Esophagus muscularis mucosa (tissue), 4 donors: ENCODE results near the gene F11. TPM values are rescaled to one million over a fixed set of nuclear protein-coding genes. Genes with fewer than 3 reads are reported as not detected.
"Not testable (repeated sequence)": the region's sequence is repeated elsewhere in the genome, so short reads cannot be mapped to it uniquely, and the experiment has no call there.

Experiments used
- DNase-seq: peaks from one replicate; pipeline ENCODE4 v3.0.0-alpha.2; 2017; ENCODE audit errors: extremely low spot score
- H3K27ac ChIP-seq, 4 donors: fragments of 200-600 bp; sonication (generic); replicated peaks in 1 of 4; 1 replicate in 3 of 4; 2 replicates in 1 of 4; pipeline ENCODE4 v1.5.1; 2016 to 2019; ENCODE audit warnings: mild to moderate bottlenecking in 1 of 4
- H3K27me3 ChIP-seq, 4 donors: fragments of 200-600 bp; sonication (generic); one replicate each; pipeline versions ENCODE4 v1.5.1 to v1.6.0; 2016 to 2019
- H3K36me3 ChIP-seq, 4 donors: fragments of 200-600 bp; sonication (generic); one replicate each; pipeline ENCODE4 v1.5.1; 2016 to 2019
- H3K4me1 ChIP-seq, 4 donors: fragments of 200-600 bp; sonication (generic); one replicate each; pipeline ENCODE4 v1.5.1; 2016 to 2019
- H3K4me3 ChIP-seq, 4 donors: fragments of 200-600 bp; sonication (generic); 1 replicate in 2 of 4; 2 replicates in 2 of 4; pipeline ENCODE4 v1.5.1; 2016 to 2019; ENCODE audit warnings: mild to moderate bottlenecking in 4 of 4, moderate library complexity in 1 of 4
- H3K9me3 ChIP-seq, 4 donors: fragments of 200-600 bp; sonication (generic); 1 replicate in 3 of 4; 2 replicates in 1 of 4; pipeline ENCODE4 v1.5.1; 2016 to 2019
- CTCF ChIP-seq, 3 experiments: fragments of 200-600 bp in 2 of 3; fragments of 450-650 bp in 1 of 3; sonication (generic) in 2 of 3; IDR thresholded peaks; one replicate each; pipeline ENCODE4 v1.5.1; 2017 to 2019; ENCODE audit warnings: antibody characterized with exemption in 3 of 3, mild to moderate bottlenecking in 2 of 3, moderate library complexity in 1 of 3
- EP300 ChIP-seq: sonication (generic); formaldehyde crosslinking; IDR thresholded peaks from one replicate; pipeline ENCODE4 v1.6.1; 2017; ENCODE audit warnings: antibody characterized with exemption
- POLR2A ChIP-seq: fragments of 450-650 bp; IDR thresholded peaks from one replicate; pipeline ENCODE4 v1.6.1; 2017; ENCODE audit warnings: antibody characterized with exemption, moderate library complexity, mild to moderate bottlenecking, low read depth
- POLR2AphosphoS5 ChIP-seq, 2 donors: sonication (generic); formaldehyde crosslinking; IDR thresholded peaks; one replicate each; pipeline ENCODE4 v1.6.1; 2017; ENCODE audit warnings: antibody characterized with exemption in 2 of 2
- WGBS: methylation state at CpG from one replicate; pipeline ENCODE4 v1.1.5; 2018; 5-methylcytosine and 5-hydroxymethylcytosine counted together
- intact Hi-C: fragments of 100-400 bp; cut with DNase I; formaldehyde crosslinking; loops from one replicate; pipeline ENCODE4 v1.15.1; 2023
- total RNA-seq, 4 donors: library from RNA; depleted of rRNA; stranded (reverse); fragments of >200 nt; gene quantifications; one replicate each; pipeline versions ENCODE4 v1.1.0 to v1.2.1, GENCODE V29; 2016

F11 gene
- total RNA-seq, 4 donors from 2014 or later, result not detected

- TF ChIP-seq POLR2AphosphoS5 (IDR thresholded peaks at IDR 0.05), result no peak
- H3K4me3 ChIP-seq, result no peak overlapping the region
- no peaks in the 10 kb centered on the region for H3K9me3 ChIP-seq
- H3K27me3 ChIP-seq, result no peaks in the 10 kb centered on the region
- H3K36me3 ChIP-seq, result peaks cover 0 to 22% (median 19%) of the 10 kb centered on the region in 4 donors
- 83% methylated on average over 11 of the region's 12 CpGs for WGBS
- intact Hi-C loops, result no loop called here
- H3K27ac ChIP-seq, result no peak overlapping the region
- no peaks in the 10 kb centered on the region for H3K4me1 ChIP-seq
- no peak for DNase-seq
Observed at GRCh38 chr4:186260504-186261448, 5.2 kb upstream of the F11 start.

- no peak for TF ChIP-seq POLR2A
- no peak for TF ChIP-seq EP300
- TF ChIP-seq CTCF (IDR thresholded peaks at IDR 0.05), result no peak
- TF ChIP-seq POLR2AphosphoS5 (IDR thresholded peaks at IDR 0.05), result no peak
- intact Hi-C loops, result no loop called here
- DNase-seq, result no peak
- Histone ChIP-seq H3K27me3 (peaks cover 0 to 9% (median 0%) of the 10 kb centered on the region in 4 donors), H3K4me1 (no peaks in the 10 kb centered on the region), H3K27ac (no peak overlapping the region), H3K9me3 (no peaks in the 10 kb centered on the region), H3K36me3 (no peaks in the 10 kb centered on the region), H3K4me3 (no peak overlapping the region)
- 91% methylated on average over 7 of the region's 7 CpGs for WGBS
Observed at GRCh38 chr4:186264660-186265059, 1.3 kb upstream of the F11 start.

- H3K27me3 ChIP-seq, H3K4me3 ChIP-seq, H3K36me3 ChIP-seq, H3K4me1 ChIP-seq, intact Hi-C loops, H3K27ac ChIP-seq, DNase-seq, H3K9me3 ChIP-seq: not testable (repeated sequence)
- WGBS, result 92% methylated on average over 11 of the region's 11 CpGs
Observed at GRCh38 chr4:186265250-186265649, 739 bp upstream of the F11 start.

GRCh38 chr4:186266729-186267456 lies 904 bp downstream of the F11 start:
- Histone ChIP-seq H3K9me3 (no peaks in the 10 kb centered on the region), H3K27me3 (peaks cover 0 to 9% (median 0%) of the 10 kb centered on the region in 4 donors), H3K4me1 (no peaks in the 10 kb centered on the region), H3K4me3 (no peak overlapping the region), H3K36me3 (no peaks in the 10 kb centered on the region), H3K27ac (no peak overlapping the region)
- 34% methylated on average over 8 of the region's 8 CpGs for WGBS
- TF ChIP-seq CTCF (IDR thresholded peaks at IDR 0.05), result no peak
- TF ChIP-seq EP300, result no peak
- TF ChIP-seq POLR2AphosphoS5 (IDR thresholded peaks at IDR 0.05), result no peak
- no peak for TF ChIP-seq POLR2A
- intact Hi-C loops, result no loop called here
- DNase-seq, result no peak

GRCh38 chr4:186271081-186271678 lies 5.2 kb downstream of the F11 start:
- Histone ChIP-seq H3K27me3 (peaks cover 0 to 9% (median 0%) of the 10 kb centered on the region in 4 donors), H3K4me3 (no peak overlapping the region), H3K4me1 (no peaks in the 10 kb centered on the region), H3K27ac (no peak overlapping the region), H3K36me3 (no peaks in the 10 kb centered on the region), H3K9me3 (no peaks in the 10 kb centered on the region)
- no peak for DNase-seq
- TF ChIP-seq CTCF (IDR thresholded peaks at IDR 0.05), result no peak
- intact Hi-C loops, result no loop called here
- 91% methylated on average over 9 of the region's 9 CpGs for WGBS
